Glutamatergic neuron (in vitro differentiated cells): ENCODE data around the gene TBC1D10B. TPM values are rescaled to one million over a fixed set of nuclear protein-coding genes. Genes with fewer than 3 reads are reported as not detected.
A peak's percentile ranks its signal among the peaks of the same experiment; 100 is the strongest.
"Not testable (repeated sequence)": the region's sequence is repeated elsewhere in the genome, so short reads cannot be mapped to it uniquely, and the experiment has no call there.

Experiments used
- DNase-seq: peaks from one replicate; pipeline ENCODE4 v3.0.0; 2022
- H3K27ac Mint-ChIP-seq: one replicate; pipeline ENCODE4 v1.8.0; 2020; ENCODE audit warnings: mild to moderate bottlenecking, mixed read lengths, inconsistent platforms; ENCODE audit not compliant: unreplicated experiment
- H3K27me3 Mint-ChIP-seq: one replicate; pipeline ENCODE4 v1.8.0; 2020; ENCODE audit warnings: mild to moderate bottlenecking, moderate library complexity, mixed read lengths, inconsistent platforms; ENCODE audit not compliant: unreplicated experiment
- H3K36me3 Mint-ChIP-seq: one replicate; pipeline ENCODE4 v1.8.0; 2020; ENCODE audit warnings: mild to moderate bottlenecking, mixed read lengths, inconsistent platforms; ENCODE audit not compliant: unreplicated experiment
- H3K4me1 Mint-ChIP-seq: one replicate; pipeline ENCODE4 v1.8.0; 2020; ENCODE audit warnings: mild to moderate bottlenecking, low read depth, mixed read lengths, inconsistent platforms; ENCODE audit not compliant: unreplicated experiment
- H3K4me3 Mint-ChIP-seq: one replicate; pipeline ENCODE4 v1.8.0; 2020; ENCODE audit warnings: mild to moderate bottlenecking, mixed read lengths, inconsistent platforms; ENCODE audit not compliant: unreplicated experiment
- H3K9me3 Mint-ChIP-seq: one replicate; pipeline ENCODE4 v1.8.0; 2020; ENCODE audit warnings: mild to moderate bottlenecking, moderate library complexity, mixed read lengths, inconsistent platforms; ENCODE audit not compliant: unreplicated experiment
- CTCF ChIP-seq: fragments of 200-600 bp; sonication (generic); IDR thresholded peaks from one replicate; pipeline ENCODE4 v1.5.0; 2021; ENCODE audit not compliant: partially characterized antibody, unreplicated experiment
- total RNA-seq: library from RNA; stranded (reverse); fragmentation: NEBNext Ultra II Directional; extraction: Animal tissue kit (Norgen Biotek cat#: 25700); gene quantifications from one replicate; pipeline ENCODE4 v1.2.1, GENCODE V29; 2021; ENCODE audit not compliant: unreplicated experiment

Gene TBC1D10B
- total RNA-seq, 1 donor from 2014 or later = 85.2 TPM

GRCh38 chr16:30335598-30336474, 34.5 kb downstream of the TBC1D10B start:
- no peaks in the 10 kb centered on the region for H3K36me3 Mint-ChIP-seq
- H3K4me1 Mint-ChIP-seq = peaks cover 2% of the 10 kb centered on the region
- H3K9me3 Mint-ChIP-seq = peaks cover 2% of the 10 kb centered on the region
- no peak overlapping the region for H3K27ac Mint-ChIP-seq
- no peak for TF ChIP-seq CTCF
- H3K4me3 Mint-ChIP-seq = peak overlapping the region; percentile 67
- peaks cover 4% of the 10 kb centered on the region for H3K27me3 Mint-ChIP-seq
- DNase-seq = no peak

GRCh38 chr16:30335028-30335597, 35.2 kb downstream of the TBC1D10B start:
- DNase-seq = peak; percentile 88
- not testable (repeated sequence) for H3K27me3 Mint-ChIP-seq, H3K4me1 Mint-ChIP-seq, H3K9me3 Mint-ChIP-seq, H3K27ac Mint-ChIP-seq, H3K36me3 Mint-ChIP-seq
- H3K4me3 Mint-ChIP-seq = peak overlapping the region; percentile 67

GRCh38 chr16:30334473-30334989, 35.8 kb downstream of the TBC1D10B start:
- H3K36me3 Mint-ChIP-seq, H3K4me1 Mint-ChIP-seq, H3K9me3 Mint-ChIP-seq, H3K27me3 Mint-ChIP-seq: not testable (repeated sequence)
- Mint-ChIP-seq H3K4me3 (peak overlapping the region; percentile 95), H3K27ac (peak overlapping the region; percentile 88)
- DNase-seq = peak; percentile 75

- H3K36me3 Mint-ChIP-seq, H3K4me1 Mint-ChIP-seq, H3K4me3 Mint-ChIP-seq, H3K27me3 Mint-ChIP-seq, H3K9me3 Mint-ChIP-seq, H3K27ac Mint-ChIP-seq, DNase-seq: not testable (repeated sequence)
These were observed 46.1 kb downstream of the TBC1D10B start for GRCh38 chr16:30324220-30324619.

GRCh38 chr16:30318647-30319046, 51.6 kb downstream of the TBC1D10B start:
- not testable (repeated sequence) for DNase-seq, H3K9me3 Mint-ChIP-seq, H3K27ac Mint-ChIP-seq, H3K36me3 Mint-ChIP-seq, H3K4me3 Mint-ChIP-seq, H3K4me1 Mint-ChIP-seq, H3K27me3 Mint-ChIP-seq

- H3K4me3 Mint-ChIP-seq, H3K36me3 Mint-ChIP-seq, DNase-seq, H3K27ac Mint-ChIP-seq, H3K9me3 Mint-ChIP-seq, H3K27me3 Mint-ChIP-seq, H3K4me1 Mint-ChIP-seq: not testable (repeated sequence)
These were observed 59.4 kb downstream of the TBC1D10B start for GRCh38 chr16:30310937-30311336.

- not testable (repeated sequence) for H3K27me3 Mint-ChIP-seq
These were observed 61.0 kb downstream of the TBC1D10B start for GRCh38 chr16:30309255-30309654.

More at GRCh38 chr16:30309255-30309654, 61.0 kb downstream of the TBC1D10B start:
- H3K4me3 Mint-ChIP-seq, H3K9me3 Mint-ChIP-seq, H3K27ac Mint-ChIP-seq, H3K36me3 Mint-ChIP-seq, DNase-seq, H3K4me1 Mint-ChIP-seq: not testable (repeated sequence)

Other genes starting within 250 kb of the TBC1D10B start
- 63.0 TPM for gene MAPK3, start 247.3 kb downstream of the TBC1D10B start, total RNA-seq
- gene CORO1A, start 186.9 kb downstream of the TBC1D10B start, total RNA-seq = 75.2 TPM
- 74.6 TPM for gene BOLA2B, start 176.8 kb downstream of the TBC1D10B start, total RNA-seq
- gene SLX1A, start 176.6 kb downstream of the TBC1D10B start, total RNA-seq = 16.6 TPM
- gene SULT1A3, start 171.2 kb downstream of the TBC1D10B start, total RNA-seq = 15.8 TPM
- 27.5 TPM for gene NPIPB13, start 122.0 kb downstream of the TBC1D10B start, total RNA-seq
- gene CD2BP2, start 15.2 kb downstream of the TBC1D10B start, total RNA-seq = 77.8 TPM
- gene MYL11, start 4.3 kb upstream of the TBC1D10B start, total RNA-seq = not detected
- gene SEPTIN1, start 12.1 kb upstream of the TBC1D10B start, total RNA-seq = 2.9 TPM
- gene ZNF48, start 24.9 kb upstream of the TBC1D10B start, total RNA-seq = 74.7 TPM
- 7.8 TPM for gene ZNF771, start 37.1 kb upstream of the TBC1D10B start, total RNA-seq
- 37.6 TPM for gene DCTPP1, start 59.5 kb upstream of the TBC1D10B start, total RNA-seq
- 43.2 TPM for gene SEPHS2, start 75.4 kb upstream of the TBC1D10B start, total RNA-seq
- not detected for gene ITGAL, start 102.2 kb upstream of the TBC1D10B start, total RNA-seq
- gene ZNF768, start 156.1 kb upstream of the TBC1D10B start, total RNA-seq = 45.6 TPM
- gene ZNF747, start 164.4 kb upstream of the TBC1D10B start, total RNA-seq = 15.1 TPM
- 39.0 TPM for gene ZNF764, start 187.9 kb upstream of the TBC1D10B start, total RNA-seq
- 18.7 TPM for gene ZNF688, start 201.2 kb upstream of the TBC1D10B start, total RNA-seq
- gene ZNF785, start 215.2 kb upstream of the TBC1D10B start, total RNA-seq = 58.4 TPM
- 14.6 TPM for gene ZNF689, start 239.9 kb upstream of the TBC1D10B start, total RNA-seq